Measurements from ENCODE around the gene HELB.

HELB gene

DNA sequence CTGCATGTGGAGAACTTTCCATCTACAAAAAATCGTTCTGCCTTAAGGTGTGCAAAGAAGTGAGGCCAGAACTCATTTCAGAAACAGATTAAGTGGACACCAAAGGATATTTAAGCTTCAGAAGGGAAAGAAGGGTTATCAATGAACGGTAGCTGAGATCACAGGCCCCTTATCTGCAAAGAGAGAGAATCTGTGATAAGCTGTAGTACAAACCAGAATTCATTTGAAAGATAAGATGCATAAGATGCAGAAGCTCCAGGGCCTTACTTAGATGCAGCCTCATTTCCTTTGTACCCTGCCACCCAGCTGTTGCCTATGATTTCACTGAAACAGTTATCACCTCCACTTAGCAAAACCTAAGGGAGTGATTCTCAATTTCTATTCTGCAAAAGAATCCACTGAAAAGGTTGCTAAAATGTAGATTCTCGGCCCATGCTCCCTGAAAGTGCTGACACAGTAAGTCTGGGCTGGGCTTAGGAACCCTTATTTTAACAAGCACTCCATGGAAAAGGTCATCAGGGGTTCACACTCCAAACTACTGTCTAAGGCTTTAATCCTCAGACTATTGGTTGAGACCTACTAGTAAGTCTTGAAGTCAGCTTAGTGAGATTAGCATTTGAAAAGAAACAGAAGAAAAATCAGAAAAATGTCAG lies 64.8 kb downstream of the HELB start:
- DNase-seq, result no peak
- H3K9me3 Mint-ChIP-seq, result no peaks in the 10 kb centered on the region
- H3K4me1 Mint-ChIP-seq, result no peaks in the 10 kb centered on the region
- H3K27me3 Mint-ChIP-seq (ENCODE audit: low read depth, poor library complexity), result peaks cover 3% of the 10 kb centered on the region
- H3K4me3 Mint-ChIP-seq, result no peak overlapping the region
- peaks cover 5% of the 10 kb centered on the region for H3K36me3 Mint-ChIP-seq (ENCODE audit: low read depth)
- no peak overlapping the region for H3K27ac Mint-ChIP-seq
- TF ChIP-seq, protein P1, sequence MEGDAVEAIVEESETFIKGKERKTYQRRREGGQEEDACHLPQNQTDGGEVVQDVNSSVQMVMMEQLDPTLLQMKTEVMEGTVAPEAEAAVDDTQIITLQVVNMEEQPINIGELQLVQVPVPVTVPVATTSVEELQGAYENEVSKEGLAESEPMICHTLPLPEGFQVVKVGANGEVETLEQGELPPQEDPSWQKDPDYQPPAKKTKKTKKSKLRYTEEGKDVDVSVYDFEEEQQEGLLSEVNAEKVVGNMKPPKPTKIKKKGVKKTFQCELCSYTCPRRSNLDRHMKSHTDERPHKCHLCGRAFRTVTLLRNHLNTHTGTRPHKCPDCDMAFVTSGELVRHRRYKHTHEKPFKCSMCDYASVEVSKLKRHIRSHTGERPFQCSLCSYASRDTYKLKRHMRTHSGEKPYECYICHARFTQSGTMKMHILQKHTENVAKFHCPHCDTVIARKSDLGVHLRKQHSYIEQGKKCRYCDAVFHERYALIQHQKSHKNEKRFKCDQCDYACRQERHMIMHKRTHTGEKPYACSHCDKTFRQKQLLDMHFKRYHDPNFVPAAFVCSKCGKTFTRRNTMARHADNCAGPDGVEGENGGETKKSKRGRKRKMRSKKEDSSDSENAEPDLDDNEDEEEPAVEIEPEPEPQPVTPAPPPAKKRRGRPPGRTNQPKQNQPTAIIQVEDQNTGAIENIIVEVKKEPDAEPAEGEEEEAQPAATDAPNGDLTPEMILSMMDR (IDR thresholded peaks at IDR 0.05), result no peak

DNA sequence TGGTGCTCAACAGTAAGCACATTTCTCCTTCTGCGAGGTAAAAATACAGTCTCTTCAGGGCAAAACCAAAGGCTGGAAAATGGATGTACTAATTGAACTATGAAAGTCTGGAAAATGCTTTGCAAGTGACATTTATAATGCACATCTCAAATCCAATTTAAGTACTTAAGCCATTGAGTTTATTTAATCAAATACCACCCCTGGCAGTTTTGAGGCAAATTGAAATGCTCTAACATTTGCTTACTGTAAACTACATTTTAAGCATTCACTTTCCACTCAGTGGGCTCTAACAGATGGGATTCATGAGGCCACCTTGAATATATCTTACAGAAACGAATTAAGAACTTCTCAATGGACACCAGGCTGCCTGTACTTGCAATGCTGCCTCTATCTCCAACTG lies 69.7 kb downstream of the HELB start:
- no peak for DNase-seq
- Mint-ChIP-seq H3K4me3 (no peak overlapping the region), H3K36me3 (ENCODE audit: low read depth) (peaks cover 6% of the 10 kb centered on the region), H3K27me3 (ENCODE audit: low read depth, poor library complexity) (no peaks in the 10 kb centered on the region), H3K4me1 (no peaks in the 10 kb centered on the region), H3K9me3 (no peaks in the 10 kb centered on the region), H3K27ac (no peak overlapping the region)
- TF ChIP-seq, protein P1 (IDR thresholded peaks at IDR 0.05), result no peak

DNA sequence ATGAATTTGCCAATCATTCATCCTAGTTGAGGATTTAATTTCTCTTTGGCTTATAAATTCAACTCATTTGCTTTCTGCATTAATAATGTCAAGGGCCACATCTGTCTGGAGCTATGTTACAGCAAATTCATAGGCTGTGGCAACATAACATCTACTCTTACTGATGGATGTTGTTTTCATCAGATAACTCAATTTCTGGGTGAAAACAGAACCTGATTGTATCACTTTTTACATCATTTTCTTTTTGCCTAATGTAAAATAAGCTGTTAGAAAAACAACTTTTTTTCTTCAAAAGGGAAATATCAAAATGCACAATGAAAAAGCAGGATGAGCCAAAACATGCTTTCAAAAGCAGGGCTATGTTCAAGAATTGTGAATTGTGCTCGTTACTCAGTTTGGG lies 73.3 kb downstream of the HELB start:
- H3K4me1 Mint-ChIP-seq, result no peaks in the 10 kb centered on the region
- no peak overlapping the region for H3K27ac Mint-ChIP-seq
- TF ChIP-seq, protein P1 (IDR thresholded peaks at IDR 0.05), result no peak
- H3K4me3 Mint-ChIP-seq, result no peak overlapping the region
- no peaks in the 10 kb centered on the region for H3K27me3 Mint-ChIP-seq (ENCODE audit: low read depth, poor library complexity)
- H3K9me3 Mint-ChIP-seq, result no peaks in the 10 kb centered on the region
- peaks cover 11% of the 10 kb centered on the region for H3K36me3 Mint-ChIP-seq (ENCODE audit: low read depth)
- no peak for DNase-seq

DNA sequence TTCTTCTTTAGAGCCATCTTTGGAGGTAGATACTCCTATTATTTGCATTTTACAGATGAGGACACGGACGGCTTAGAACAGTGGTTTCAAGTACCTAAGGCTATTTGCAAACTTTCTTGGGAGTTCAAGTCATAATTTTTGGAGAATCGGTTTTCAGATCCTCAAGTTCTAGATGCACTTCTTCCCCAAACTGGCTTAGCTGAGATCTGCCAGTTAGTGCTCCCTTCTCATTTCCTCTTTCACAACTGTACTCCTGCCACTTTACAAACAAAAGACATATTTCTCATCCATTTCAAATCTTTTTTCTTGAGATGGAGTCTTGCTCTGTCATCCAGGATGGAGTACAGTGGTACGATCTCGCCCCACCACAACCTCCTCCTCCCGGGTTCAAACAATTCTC lies 77.3 kb downstream of the HELB start:
- no peak for DNase-seq
- TF ChIP-seq, protein P1 (IDR thresholded peaks at IDR 0.05), result no peak
- Mint-ChIP-seq H3K27ac (no peak overlapping the region), H3K9me3 (no peaks in the 10 kb centered on the region), H3K4me1 (no peaks in the 10 kb centered on the region), H3K27me3 (ENCODE audit: low read depth, poor library complexity) (no peaks in the 10 kb centered on the region), H3K36me3 (ENCODE audit: low read depth) (peaks cover 15% of the 10 kb centered on the region), H3K4me3 (no peak overlapping the region)

DNA sequence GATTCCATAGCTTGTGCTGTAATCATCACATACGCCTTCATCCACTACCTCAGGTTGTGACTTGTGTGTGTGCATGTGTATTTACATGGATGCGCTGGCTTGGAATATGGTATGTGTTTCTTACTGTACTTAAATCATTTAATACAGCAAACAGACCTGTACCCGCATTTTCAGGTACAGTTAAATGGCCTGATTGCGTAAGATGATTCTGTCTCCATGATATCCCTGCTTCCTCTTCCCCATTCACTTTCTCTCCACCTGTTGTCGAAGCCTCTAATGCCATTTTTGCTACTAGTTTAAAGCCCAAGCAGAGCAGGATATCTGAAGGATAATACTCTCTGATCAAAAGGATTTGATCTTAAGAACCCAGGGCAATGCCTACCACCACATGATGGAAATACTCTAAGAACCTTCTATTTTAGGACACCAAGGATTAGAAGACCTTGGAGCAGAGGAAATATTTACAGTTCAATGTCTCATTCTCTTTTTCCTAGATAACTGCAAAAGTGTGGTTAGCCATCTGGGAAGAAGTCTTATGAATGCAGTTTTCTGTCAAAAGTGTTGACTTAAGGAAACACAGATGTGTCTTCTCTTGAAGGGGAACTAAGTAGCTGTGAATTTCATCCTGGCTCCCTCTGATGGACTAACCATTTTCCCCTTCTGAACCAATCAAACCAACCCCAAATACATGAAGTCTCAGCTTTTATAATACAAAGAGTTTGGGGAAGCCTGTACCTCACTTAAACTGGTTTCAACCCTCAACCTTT lies 78.7 kb downstream of the HELB start:
- Mint-ChIP-seq H3K27me3 (ENCODE audit: low read depth, poor library complexity) (no peaks in the 10 kb centered on the region), H3K36me3 (ENCODE audit: low read depth) (peaks cover 17% of the 10 kb centered on the region), H3K9me3 (no peaks in the 10 kb centered on the region), H3K27ac (no peak overlapping the region), H3K4me3 (no peak overlapping the region), H3K4me1 (no peaks in the 10 kb centered on the region)
- DNase-seq, result no peak
- TF ChIP-seq, protein P1 (IDR thresholded peaks at IDR 0.05), result no peak

DNA sequence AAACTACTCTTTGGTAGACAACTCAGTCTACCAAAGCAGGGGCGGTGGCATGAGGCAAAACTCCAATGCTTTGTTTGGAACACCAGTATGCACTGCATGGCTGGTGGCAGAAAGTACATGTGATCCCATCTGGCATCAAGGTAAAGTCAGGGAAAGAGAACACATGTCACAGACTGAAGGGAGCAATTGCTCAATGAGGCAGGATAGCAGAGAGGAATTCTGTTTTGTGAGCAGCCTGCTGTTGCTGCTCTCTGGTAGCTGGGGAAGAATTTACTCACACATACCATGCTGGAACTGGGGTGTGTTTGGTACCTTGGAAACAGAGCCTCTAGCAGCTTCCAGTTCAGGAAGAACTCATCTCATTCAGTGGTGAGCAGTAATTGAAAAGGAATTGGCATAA lies 84.8 kb downstream of the HELB start:
- Mint-ChIP-seq H3K36me3 (ENCODE audit: low read depth) (peaks cover 22% of the 10 kb centered on the region), H3K27me3 (ENCODE audit: low read depth, poor library complexity) (no peaks in the 10 kb centered on the region), H3K4me3 (no peak overlapping the region), H3K4me1 (no peaks in the 10 kb centered on the region), H3K9me3 (peaks cover 8% of the 10 kb centered on the region), H3K27ac (no peak overlapping the region)
- TF ChIP-seq, protein P1 (IDR thresholded peaks at IDR 0.05), result no peak
- DNase-seq, result no peak

Measured in nephron progenitor cell (in vitro differentiated cells).